ENCODE measurements around the gene ZMYND12.

Gene ZMYND12

GRCh38 chr1:42454403-42454802, 1.4 kb downstream of the ZMYND12 start:
- H3K27me3 ChIP-seq (replicated peaks): no peaks in the 10 kb centered on the region
- TF ChIP-seq CTCF (IDR thresholded peaks at IDR 0.05; ENCODE audit: low read depth, low read length, missing control alignments): no peak
- H3K36me3 ChIP-seq (replicated peaks): no peaks in the 10 kb centered on the region
- DNase-seq: no peak
- no peak overlapping the region for H3K4me3 ChIP-seq (ENCODE audit: low read depth, low read length)
- no peak overlapping the region for H3K27ac ChIP-seq
- in situ Hi-C loops (cut with HindIII; ENCODE audit: low pct_ligation_motif_present, low sequenced_read_pairs): no loop called here

GRCh38 chr1:42453386-42453785, 2.4 kb downstream of the ZMYND12 start:
- in situ Hi-C loops (cut with HindIII; ENCODE audit: low pct_ligation_motif_present, low sequenced_read_pairs): no loop called here
- no peak overlapping the region for H3K4me3 ChIP-seq (ENCODE audit: low read depth, low read length)
- no peaks in the 10 kb centered on the region for H3K27me3 ChIP-seq (replicated peaks)
- no peak for TF ChIP-seq CTCF (IDR thresholded peaks at IDR 0.05; ENCODE audit: low read depth, low read length, missing control alignments)
- no peak for DNase-seq
- H3K36me3 ChIP-seq (replicated peaks): no peaks in the 10 kb centered on the region
- H3K27ac ChIP-seq: no peak overlapping the region

GRCh38 chr1:42450061-42450460, 5.8 kb downstream of the ZMYND12 start:
- no peak for DNase-seq
- no peak for TF ChIP-seq CTCF (IDR thresholded peaks at IDR 0.05; ENCODE audit: low read depth, low read length, missing control alignments)
- H3K27me3 ChIP-seq (replicated peaks): no peaks in the 10 kb centered on the region
- H3K4me3 ChIP-seq (ENCODE audit: low read depth, low read length): no peak overlapping the region
- no peak overlapping the region for H3K27ac ChIP-seq
- no peaks in the 10 kb centered on the region for H3K36me3 ChIP-seq (replicated peaks)
- in situ Hi-C loops (cut with HindIII; ENCODE audit: low pct_ligation_motif_present, low sequenced_read_pairs): no loop called here

GRCh38 chr1:42449256-42449655, 6.6 kb downstream of the ZMYND12 start:
- in situ Hi-C loops (cut with HindIII; ENCODE audit: low pct_ligation_motif_present, low sequenced_read_pairs): no loop called here

GRCh38 chr1:42442662-42443061, 13.2 kb downstream of the ZMYND12 start:
- Histone ChIP-seq H3K27me3 (replicated peaks) (no peaks in the 10 kb centered on the region), H3K4me3 (ENCODE audit: low read depth, low read length) (no peak overlapping the region), H3K27ac (no peak overlapping the region), H3K36me3 (replicated peaks) (no peaks in the 10 kb centered on the region)
- in situ Hi-C loops (cut with HindIII; ENCODE audit: low pct_ligation_motif_present, low sequenced_read_pairs): no loop called here
- DNase-seq: no peak
- TF ChIP-seq CTCF (IDR thresholded peaks at IDR 0.05; ENCODE audit: low read depth, low read length, missing control alignments): no peak

More at GRCh38 chr1:42449256-42449655, 6.6 kb downstream of the ZMYND12 start:
- Histone ChIP-seq H3K27ac (no peak overlapping the region), H3K36me3 (replicated peaks) (no peaks in the 10 kb centered on the region), H3K27me3 (replicated peaks) (no peaks in the 10 kb centered on the region), H3K4me3 (ENCODE audit: low read depth, low read length) (no peak overlapping the region)
- TF ChIP-seq CTCF (IDR thresholded peaks at IDR 0.05; ENCODE audit: low read depth, low read length, missing control alignments): no peak
- DNase-seq: no peak

GRCh38 chr1:42439940-42440339, 15.9 kb downstream of the ZMYND12 start:
- in situ Hi-C loops (cut with HindIII; ENCODE audit: low pct_ligation_motif_present, low sequenced_read_pairs): no loop called here
- Histone ChIP-seq H3K27me3 (replicated peaks) (no peaks in the 10 kb centered on the region), H3K36me3 (replicated peaks) (no peaks in the 10 kb centered on the region), H3K4me3 (ENCODE audit: low read depth, low read length) (no peak overlapping the region), H3K27ac (no peak overlapping the region)
- no peak for TF ChIP-seq CTCF (IDR thresholded peaks at IDR 0.05; ENCODE audit: low read depth, low read length, missing control alignments)
- peak; percentile 48 for DNase-seq
